HepG2 (cell line): ENCODE results near the gene HHIPL1. TPM values are rescaled to one million over a fixed set of nuclear protein-coding genes. Genes with fewer than 3 reads are reported as not detected.

ENCODE experiments used
- HHEX ChIP-seq: IDR thresholded peaks from 2 replicates; pipeline ENCODE4 v1.6.1; 2016; ENCODE audit warnings: control low read depth
- HNRNPK ChIP-seq: fragments of 200-400 bp; formaldehyde crosslinking; IDR thresholded peaks from 2 replicates; pipeline ENCODE4 v1.6.1; 2018; ENCODE audit warnings: low read length, low read depth, moderate library complexity, mild to moderate bottlenecking; ENCODE audit not compliant: poor library complexity, severe bottlenecking
- IKZF1 ChIP-seq: fragments of 450-650 bp; IDR thresholded peaks from 2 replicates; pipeline ENCODE4 v1.7.1; 2016
- MLLT10 ChIP-seq: sonication (generic); formaldehyde crosslinking; IDR thresholded peaks from 2 replicates; pipeline ENCODE4 v1.4.0; 2020; ENCODE audit warnings: missing genetic modification reagents
- NAIF1 ChIP-seq: sonication (generic); formaldehyde crosslinking; IDR thresholded peaks from 2 replicates; pipeline ENCODE4 v1.5.0; 2020; ENCODE audit warnings: mild to moderate bottlenecking, missing genetic modification reagents, borderline replicate concordance
- NFAT5 ChIP-seq: sonication (generic); formaldehyde crosslinking; IDR thresholded peaks from 2 replicates; pipeline ENCODE4 v1.4.0; 2020; ENCODE audit warnings: missing genetic modification reagents
- PITX1 ChIP-seq: sonication (generic); formaldehyde crosslinking; IDR thresholded peaks from 2 replicates; pipeline ENCODE4 v1.5.1; 2020; ENCODE audit warnings: mild to moderate bottlenecking, missing genetic modification reagents
- SMAD1 ChIP-seq: sonication (generic); formaldehyde crosslinking; IDR thresholded peaks from 2 replicates; pipeline ENCODE4 v1.4.0; 2020; ENCODE audit warnings: missing genetic modification reagents, low read depth, mild to moderate bottlenecking, borderline replicate concordance
- TBX2 ChIP-seq: sonication (generic); formaldehyde crosslinking; IDR thresholded peaks from 2 replicates; pipeline ENCODE4 v1.5.0; 2020; ENCODE audit warnings: missing genetic modification reagents, mild to moderate bottlenecking, borderline replicate concordance
- TOE1 ChIP-seq: sonication (generic); formaldehyde crosslinking; IDR thresholded peaks from 2 replicates; pipeline ENCODE4 v1.4.0; 2020; ENCODE audit warnings: mild to moderate bottlenecking, missing genetic modification reagents
- ZNF12 ChIP-seq: sonication (generic); formaldehyde crosslinking; IDR thresholded peaks from 2 replicates; pipeline ENCODE4 v1.5.0; 2020; ENCODE audit warnings: missing genetic modification reagents
- ZNF510 ChIP-seq: sonication (generic); formaldehyde crosslinking; IDR thresholded peaks from 2 replicates; pipeline ENCODE4 v1.4.0; 2020; ENCODE audit warnings: low read depth, mild to moderate bottlenecking, missing genetic modification reagents
- ZSCAN22 ChIP-seq: sonication (generic); formaldehyde crosslinking; IDR thresholded peaks from 2 replicates; pipeline ENCODE4 v1.4.0; 2020; ENCODE audit warnings: mild to moderate bottlenecking, missing genetic modification reagents
- polyA plus RNA-seq, 8 experiments: library from polyadenylated mRNA; depleted of rRNA in 3 of 8; stranded (reverse) in 7 of 8; unstranded in 1 of 8; fragments of >200 nt; fragmentation: Illumina TruSeq in 4 of 8; extraction: Trizol in 4 of 8; gene quantifications; 2 replicates each; pipeline versions ENCODE4 v1.2.1 to v1.2.3, GENCODE V29; 2011 to 2016; ENCODE audit warnings: low read depth in 4 of 8, missing spikeins in 1 of 8, mixed read lengths in 1 of 8; ENCODE audit not compliant: insufficient read depth in 1 of 8
- total RNA-seq, 5 experiments: library from RNA; depleted of rRNA; stranded (reverse); fragments of >200 nt; fragmentation: Illumina TruSeq; extraction: Trizol; gene quantifications; 2 replicates each; pipeline ENCODE4 v1.2.3, GENCODE V29; 2016; ENCODE audit warnings: low read depth in 1 of 5
- TF ChIP-seq, protein P1 (sequence below): sonication (generic); formaldehyde crosslinking; IDR thresholded peaks from 2 replicates; pipeline ENCODE4 v1.5.1; 2020; ENCODE audit warnings: mild to moderate bottlenecking, missing genetic modification reagents, moderate library complexity
- TF ChIP-seq, protein P2 (sequence below): sonication (generic); formaldehyde crosslinking; IDR thresholded peaks from 2 replicates; pipeline ENCODE4 v1.4.0; 2020; ENCODE audit warnings: mild to moderate bottlenecking, missing genetic modification reagents, borderline replicate concordance

Gene HHIPL1
- total and polyA plus RNA-seq, 2 of the 13 experiments (the other 11 are each of a cell fraction or from before 2014, with no cell fraction given): not detected

DNA sequence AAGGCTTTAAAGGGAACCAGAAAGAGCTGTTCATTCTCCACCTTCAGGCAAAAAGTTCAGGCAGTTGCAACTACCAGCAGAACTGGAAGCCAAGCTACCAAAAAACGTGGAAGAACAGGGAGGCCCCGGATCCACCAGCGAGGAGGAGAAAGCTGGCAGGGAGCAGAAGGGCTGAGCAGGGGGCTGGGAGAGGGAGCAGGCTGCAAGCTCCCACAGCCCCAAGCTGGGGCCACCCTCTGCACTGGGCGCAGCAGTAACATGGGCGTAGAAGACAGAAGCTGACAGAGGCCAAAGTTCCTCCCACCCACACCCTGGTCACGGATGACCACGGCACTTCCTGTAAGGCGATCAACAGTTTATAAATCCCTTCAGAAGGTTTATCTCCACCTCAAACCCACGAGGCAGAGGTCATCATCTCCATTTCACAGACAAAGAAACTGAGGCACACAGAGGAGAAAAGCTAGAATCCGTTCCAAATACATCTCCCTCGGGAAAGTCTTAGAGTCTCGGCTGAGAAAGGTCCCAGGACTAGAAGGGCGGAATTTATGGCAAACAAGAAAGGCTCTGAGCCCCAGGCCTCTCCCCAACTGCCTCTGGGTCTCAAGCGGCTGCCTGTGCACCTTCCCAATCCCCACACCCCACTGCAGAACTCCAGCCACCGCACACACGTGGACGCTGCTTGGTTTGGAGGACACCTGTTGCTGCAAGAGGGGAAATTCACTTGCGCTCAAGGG, 42.7 kb upstream of the HHIPL1 start (continued):
- TF ChIP-seq, protein P1, sequence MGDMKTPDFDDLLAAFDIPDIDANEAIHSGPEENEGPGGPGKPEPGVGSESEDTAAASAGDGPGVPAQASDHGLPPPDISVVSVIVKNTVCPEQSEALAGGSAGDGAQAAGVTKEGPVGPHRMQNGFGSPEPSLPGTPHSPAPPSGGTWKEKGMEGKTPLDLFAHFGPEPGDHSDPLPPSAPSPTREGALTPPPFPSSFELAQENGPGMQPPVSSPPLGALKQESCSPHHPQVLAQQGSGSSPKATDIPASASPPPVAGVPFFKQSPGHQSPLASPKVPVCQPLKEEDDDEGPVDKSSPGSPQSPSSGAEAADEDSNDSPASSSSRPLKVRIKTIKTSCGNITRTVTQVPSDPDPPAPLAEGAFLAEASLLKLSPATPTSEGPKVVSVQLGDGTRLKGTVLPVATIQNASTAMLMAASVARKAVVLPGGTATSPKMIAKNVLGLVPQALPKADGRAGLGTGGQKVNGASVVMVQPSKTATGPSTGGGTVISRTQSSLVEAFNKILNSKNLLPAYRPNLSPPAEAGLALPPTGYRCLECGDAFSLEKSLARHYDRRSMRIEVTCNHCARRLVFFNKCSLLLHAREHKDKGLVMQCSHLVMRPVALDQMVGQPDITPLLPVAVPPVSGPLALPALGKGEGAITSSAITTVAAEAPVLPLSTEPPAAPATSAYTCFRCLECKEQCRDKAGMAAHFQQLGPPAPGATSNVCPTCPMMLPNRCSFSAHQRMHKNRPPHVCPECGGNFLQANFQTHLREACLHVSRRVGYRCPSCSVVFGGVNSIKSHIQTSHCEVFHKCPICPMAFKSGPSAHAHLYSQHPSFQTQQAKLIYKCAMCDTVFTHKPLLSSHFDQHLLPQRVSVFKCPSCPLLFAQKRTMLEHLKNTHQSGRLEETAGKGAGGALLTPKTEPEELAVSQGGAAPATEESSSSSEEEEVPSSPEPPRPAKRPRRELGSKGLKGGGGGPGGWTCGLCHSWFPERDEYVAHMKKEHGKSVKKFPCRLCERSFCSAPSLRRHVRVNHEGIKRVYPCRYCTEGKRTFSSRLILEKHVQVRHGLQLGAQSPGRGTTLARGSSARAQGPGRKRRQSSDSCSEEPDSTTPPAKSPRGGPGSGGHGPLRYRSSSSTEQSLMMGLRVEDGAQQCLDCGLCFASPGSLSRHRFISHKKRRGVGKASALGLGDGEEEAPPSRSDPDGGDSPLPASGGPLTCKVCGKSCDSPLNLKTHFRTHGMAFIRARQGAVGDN (CRISPR knock-in tag): peak; percentile 74
- TF ChIP-seq NFAT5 (CRISPR knock-in tag) (no peak), NAIF1 (CRISPR knock-in tag) (no peak), PITX1 (CRISPR knock-in tag) (peak; percentile 14; the same call in 1 of the 2 replicates), IKZF1 (no peak), ZSCAN22 (no peak), MLLT10 (no peak), HHEX (CRISPR knock-in tag) (no peak), TBX2 (CRISPR knock-in tag) (no peak; the same call in 1 of the 2 replicates), ZNF510 (CRISPR knock-in tag) (0 out of 2 replicates have a peak, but pooled peaks have one; percentile 31), TOE1 (CRISPR knock-in tag) (no peak), ZNF12 (CRISPR knock-in tag) (no peak), HNRNPK (no peak), SMAD1 (CRISPR knock-in tag) (no peak)
- TF ChIP-seq, protein P2, sequence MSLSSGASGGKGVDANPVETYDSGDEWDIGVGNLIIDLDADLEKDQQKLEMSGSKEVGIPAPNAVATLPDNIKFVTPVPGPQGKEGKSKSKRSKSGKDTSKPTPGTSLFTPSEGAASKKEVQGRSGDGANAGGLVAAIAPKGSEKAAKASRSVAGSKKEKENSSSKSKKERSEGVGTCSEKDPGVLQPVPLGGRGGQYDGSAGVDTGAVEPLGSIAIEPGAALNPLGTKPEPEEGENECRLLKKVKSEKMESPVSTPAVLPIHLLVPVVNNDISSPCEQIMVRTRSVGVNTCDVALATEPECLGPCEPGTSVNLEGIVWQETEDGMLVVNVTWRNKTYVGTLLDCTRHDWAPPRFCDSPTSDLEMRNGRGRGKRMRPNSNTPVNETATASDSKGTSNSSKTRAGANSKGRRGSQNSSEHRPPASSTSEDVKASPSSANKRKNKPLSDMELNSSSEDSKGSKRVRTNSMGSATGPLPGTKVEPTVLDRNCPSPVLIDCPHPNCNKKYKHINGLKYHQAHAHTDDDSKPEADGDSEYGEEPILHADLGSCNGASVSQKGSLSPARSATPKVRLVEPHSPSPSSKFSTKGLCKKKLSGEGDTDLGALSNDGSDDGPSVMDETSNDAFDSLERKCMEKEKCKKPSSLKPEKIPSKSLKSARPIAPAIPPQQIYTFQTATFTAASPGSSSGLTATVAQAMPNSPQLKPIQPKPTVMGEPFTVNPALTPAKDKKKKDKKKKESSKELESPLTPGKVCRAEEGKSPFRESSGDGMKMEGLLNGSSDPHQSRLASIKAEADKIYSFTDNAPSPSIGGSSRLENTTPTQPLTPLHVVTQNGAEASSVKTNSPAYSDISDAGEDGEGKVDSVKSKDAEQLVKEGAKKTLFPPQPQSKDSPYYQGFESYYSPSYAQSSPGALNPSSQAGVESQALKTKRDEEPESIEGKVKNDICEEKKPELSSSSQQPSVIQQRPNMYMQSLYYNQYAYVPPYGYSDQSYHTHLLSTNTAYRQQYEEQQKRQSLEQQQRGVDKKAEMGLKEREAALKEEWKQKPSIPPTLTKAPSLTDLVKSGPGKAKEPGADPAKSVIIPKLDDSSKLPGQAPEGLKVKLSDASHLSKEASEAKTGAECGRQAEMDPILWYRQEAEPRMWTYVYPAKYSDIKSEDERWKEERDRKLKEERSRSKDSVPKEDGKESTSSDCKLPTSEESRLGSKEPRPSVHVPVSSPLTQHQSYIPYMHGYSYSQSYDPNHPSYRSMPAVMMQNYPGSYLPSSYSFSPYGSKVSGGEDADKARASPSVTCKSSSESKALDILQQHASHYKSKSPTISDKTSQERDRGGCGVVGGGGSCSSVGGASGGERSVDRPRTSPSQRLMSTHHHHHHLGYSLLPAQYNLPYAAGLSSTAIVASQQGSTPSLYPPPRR (CRISPR knock-in tag): no peak
